Measurements from ENCODE around the gene EML3. TPM values are rescaled to one million over a fixed set of nuclear protein-coding genes. Genes with fewer than 3 reads are reported as not detected.
"Not testable (repeated sequence)": the region's sequence is repeated elsewhere in the genome, so short reads cannot be mapped to it uniquely, and the experiment has no call there.

EML3 gene
- polyA plus RNA-seq, 3 donors, result 23.6 to 103 (median 79.4) TPM

GRCh38 chr11:62578541-62578940 is 34.0 kb downstream of the EML3 start:
- no peak overlapping the region for H3K27ac ChIP-seq (ENCODE audit: low read depth, low read length)
- WGBS, 3 donors, result 96 to 97% (median 97%) methylated on average over 11 of the region's 11 CpGs

GRCh38 chr11:62577046-62577714 is 35.4 kb downstream of the EML3 start:
- 52 to 76% (median 62%) methylated on average over 12 of the region's 12 CpGs for WGBS, 3 donors
- no peak overlapping the region for H3K27ac ChIP-seq (ENCODE audit: low read depth, low read length)

- H3K27ac ChIP-seq (ENCODE audit: low read depth, low read length), result no peak overlapping the region
- 69 to 85% (median 79%) methylated on average over 14 of the region's 14 CpGs for WGBS, 3 donors
Measured at GRCh38 chr11:62575837-62576236, 36.7 kb downstream of the EML3 start.

- no peak overlapping the region for H3K27ac ChIP-seq (ENCODE audit: low read depth, low read length)
- WGBS, 3 donors, result 37 to 49% (median 43%) methylated on average over 16 to 17 of the region's 17 CpGs
Measured at GRCh38 chr11:62575156-62575555, 37.4 kb downstream of the EML3 start.

- 0 to 2% (median 0%) methylated on average over 33 of the region's 33 CpGs for WGBS, 3 donors
- peak overlapping the region; percentile 34 for H3K27ac ChIP-seq (ENCODE audit: low read depth, low read length)
Measured at GRCh38 chr11:62574363-62575071, 38.1 kb downstream of the EML3 start.

GRCh38 chr11:62573592-62574362 is 38.8 kb downstream of the EML3 start, which contains the start of gene EEF1G:
Gene EEF1G (minus strand): TSS chr11:62573891. CDS start chr11:62573842, 49 bp downstream.
- H3K27ac ChIP-seq (ENCODE audit: low read depth, low read length), result peak within 1 kb of the TSS; percentile 48
- WGBS, 3 donors, result 0% methylated on average over 46 of the region's 46 CpGs

GRCh38 chr11:62573006-62573591 is 39.5 kb downstream of the EML3 start:
- H3K27ac ChIP-seq (ENCODE audit: low read depth, low read length), result peak overlapping the region; percentile 48
- 0 to 1% (median 0%) methylated on average over 33 of the region's 33 CpGs for WGBS, 3 donors

GRCh38 chr11:62572431-62572830 is 40.1 kb downstream of the EML3 start:
- WGBS, 3 donors, result 68 to 78% (median 70%) methylated on average over 12 of the region's 12 CpGs
- no peak overlapping the region for H3K27ac ChIP-seq (ENCODE audit: low read depth, low read length)

GRCh38 chr11:62571493-62571892 is 41.1 kb downstream of the EML3 start:
- not testable (repeated sequence) for H3K27ac ChIP-seq (ENCODE audit: low read depth, low read length)
- WGBS, 3 donors, result 80 to 90% (median 88%) methylated on average over 5 of the region's 5 CpGs

- WGBS, 3 donors, result 86 to 90% (median 87%) methylated on average over 5 of the region's 5 CpGs
- not testable (repeated sequence) for H3K27ac ChIP-seq (ENCODE audit: low read depth, low read length)
Measured at GRCh38 chr11:62570903-62571302, 41.7 kb downstream of the EML3 start.

GRCh38 chr11:62569611-62570010 is 43.0 kb downstream of the EML3 start:
- H3K27ac ChIP-seq (ENCODE audit: low read depth, low read length), result no peak overlapping the region

GRCh38 chr11:62567018-62567633 is 45.4 kb downstream of the EML3 start:
- WGBS, 3 donors, result 59 to 86% (median 70%) methylated on average over 8 of the region's 8 CpGs
- no peak overlapping the region for H3K27ac ChIP-seq (ENCODE audit: low read depth, low read length)

More at GRCh38 chr11:62569611-62570010, 43.0 kb downstream of the EML3 start:
- 65 to 83% (median 75%) methylated on average over 1 of the region's 1 CpG for WGBS, 3 donors

- WGBS, 3 donors, result 85 to 91% (median 91%) methylated on average over 8 of the region's 8 CpGs
- no peak overlapping the region for H3K27ac ChIP-seq (ENCODE audit: low read depth, low read length)
Measured at GRCh38 chr11:62566247-62566646, 46.3 kb downstream of the EML3 start.

GRCh38 chr11:62565100-62565802 is 47.3 kb downstream of the EML3 start:
- 62 to 72% (median 71%) methylated on average over 5 of the region's 5 CpGs for WGBS, 3 donors
- H3K27ac ChIP-seq (ENCODE audit: low read depth, low read length), result no peak overlapping the region

- 65 to 85% (median 80%) methylated on average over 3 of the region's 3 CpGs for WGBS, 3 donors
Measured at GRCh38 chr11:62561677-62562230, 50.8 kb downstream of the EML3 start.

GRCh38 chr11:62560566-62561103 is 51.9 kb downstream of the EML3 start:
- WGBS, 3 donors, result 28 to 45% (median 39%) methylated on average over 2 of the region's 2 CpGs

More at GRCh38 chr11:62561677-62562230, 50.8 kb downstream of the EML3 start:
- H3K27ac ChIP-seq (ENCODE audit: low read depth, low read length), result not testable (repeated sequence)

GRCh38 chr11:62559626-62560025 is 52.9 kb downstream of the EML3 start:
- not testable (repeated sequence) for H3K27ac ChIP-seq (ENCODE audit: low read depth, low read length)
- 80 to 87% (median 81%) methylated on average over 5 of the region's 5 CpGs for WGBS, 3 donors

More at GRCh38 chr11:62560566-62561103, 51.9 kb downstream of the EML3 start:
- no peak overlapping the region for H3K27ac ChIP-seq (ENCODE audit: low read depth, low read length)
